AG04449 (cell line): ENCODE data around the gene ZNF516.
A peak's percentile ranks its signal among the peaks of the same experiment; 100 is the strongest.

Experiments
- CTCF ChIA-PET: fragments of 350-600 bp; formaldehyde crosslinking; extraction: SDS; loops from one replicate; lab custom pipeline; 2021; ENCODE audit warnings: antibody characterized with exemption; lab: Yijun Ruan, JAX
- POLR2A ChIA-PET: fragments of 400-600, 350-600 bp; formaldehyde crosslinking; extraction: SDS; loops from one replicate; lab custom pipeline; 2020; ENCODE audit warnings: antibody characterized with exemption, inconsistent platforms; lab: Yijun Ruan, JAX
- DNase-seq: peaks from one replicate; pipeline ENCODE4 v3.0.0-alpha.2; 2010; ENCODE audit warnings: low read depth, low spot score
- H3K4me3 ChIP-seq: 2 replicates; pipeline ENCODE4 v1.5.1; 2011; ENCODE audit warnings: low read depth, mild to moderate bottlenecking, control low read depth, low read length
- TF ChIP-seq, protein P1 (sequence below): IDR thresholded peaks from one replicate; pipeline ENCODE4 v1.5.1; 2011; ENCODE audit warnings: mild to moderate bottlenecking, moderate library complexity, low read length, control low read depth, inconsistent platforms; ENCODE audit not compliant: insufficient read depth; ENCODE audit errors: missing control alignments

The ZNF516 gene

DNA sequence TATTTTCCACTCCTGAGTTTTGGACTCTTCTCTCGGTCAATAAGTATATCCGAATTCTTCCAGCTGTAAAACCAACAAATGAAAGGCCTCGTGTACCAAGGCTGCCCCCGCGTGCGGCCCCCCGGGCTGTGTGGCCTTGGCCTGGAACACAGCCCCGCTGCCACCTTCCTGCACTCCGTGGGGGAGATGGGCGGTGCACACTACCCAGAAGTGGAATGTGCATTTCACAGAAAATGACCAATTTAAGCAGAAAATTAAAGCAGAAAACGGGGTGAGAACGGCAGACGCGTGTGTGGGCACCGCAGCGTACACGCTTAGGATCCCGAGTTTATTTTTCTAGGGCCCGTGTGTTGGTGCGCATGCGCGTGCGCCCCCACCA lies 34.4 kb upstream of the ZNF516 start:
- no peak for DNase-seq
- ChIA-PET CTCF (interaction anchor here (1.5 to 1.6 kb wide), 2 partner anchors 9 to 131 kb away, joined by 3 to 7 read pairs; no protein-coding TSS in a partner anchor), POLR2A (no interaction called here)
- TF ChIP-seq, protein P1, sequence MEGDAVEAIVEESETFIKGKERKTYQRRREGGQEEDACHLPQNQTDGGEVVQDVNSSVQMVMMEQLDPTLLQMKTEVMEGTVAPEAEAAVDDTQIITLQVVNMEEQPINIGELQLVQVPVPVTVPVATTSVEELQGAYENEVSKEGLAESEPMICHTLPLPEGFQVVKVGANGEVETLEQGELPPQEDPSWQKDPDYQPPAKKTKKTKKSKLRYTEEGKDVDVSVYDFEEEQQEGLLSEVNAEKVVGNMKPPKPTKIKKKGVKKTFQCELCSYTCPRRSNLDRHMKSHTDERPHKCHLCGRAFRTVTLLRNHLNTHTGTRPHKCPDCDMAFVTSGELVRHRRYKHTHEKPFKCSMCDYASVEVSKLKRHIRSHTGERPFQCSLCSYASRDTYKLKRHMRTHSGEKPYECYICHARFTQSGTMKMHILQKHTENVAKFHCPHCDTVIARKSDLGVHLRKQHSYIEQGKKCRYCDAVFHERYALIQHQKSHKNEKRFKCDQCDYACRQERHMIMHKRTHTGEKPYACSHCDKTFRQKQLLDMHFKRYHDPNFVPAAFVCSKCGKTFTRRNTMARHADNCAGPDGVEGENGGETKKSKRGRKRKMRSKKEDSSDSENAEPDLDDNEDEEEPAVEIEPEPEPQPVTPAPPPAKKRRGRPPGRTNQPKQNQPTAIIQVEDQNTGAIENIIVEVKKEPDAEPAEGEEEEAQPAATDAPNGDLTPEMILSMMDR: no peak
- no peak overlapping the region for H3K4me3 ChIP-seq

- H3K4me3 ChIP-seq: peak overlapping the region; percentile 56
- POLR2A ChIA-PET: no interaction called here
- CTCF ChIA-PET: interaction anchor here (0.9 to 1.6 kb wide), 3 partner anchors 9 to 130 kb away, joined by 3 to 7 read pairs (median 3); no protein-coding TSS in a partner anchor
- DNase-seq: no peak
- TF ChIP-seq, protein P1: peak; percentile 10
These were observed 33.7 kb upstream of the ZNF516 start for GRCh38 chr18:76528477-76529432.

- no peak for DNase-seq
- ChIA-PET POLR2A (no interaction called here), CTCF (interaction anchor here (0.9 kb wide), 1 partner anchor 127 kb away, joined by 3 read pairs; no protein-coding TSS in a partner anchor)
- TF ChIP-seq, protein P1: no peak
- H3K4me3 ChIP-seq: no peak overlapping the region
These were observed 30.9 kb upstream of the ZNF516 start for GRCh38 chr18:76525911-76526310.

- ChIA-PET CTCF (interaction anchor here (0.7 kb wide), 1 partner anchor 10 kb away, joined by 3 read pairs; no protein-coding TSS in a partner anchor), POLR2A (no interaction called here)
- no peak for DNase-seq
- H3K4me3 ChIP-seq: peak overlapping the region; percentile 41
- TF ChIP-seq, protein P1: no peak
These were observed 30.1 kb upstream of the ZNF516 start for GRCh38 chr18:76524900-76525698.

- no peak overlapping the region for H3K4me3 ChIP-seq
- CTCF ChIA-PET: interaction anchor here (0.7 kb wide), 1 partner anchor 9 kb away, joined by 3 read pairs; no protein-coding TSS in a partner anchor
- POLR2A ChIA-PET: no interaction called here
These were observed 29.4 kb upstream of the ZNF516 start for GRCh38 chr18:76524477-76524876.

More at GRCh38 chr18:76524477-76524876, 29.4 kb upstream of the ZNF516 start:
- DNase-seq: no peak
- TF ChIP-seq, protein P1: no peak
